ELR (cell line): ENCODE results near the gene KCNQ1OT1.

Experiments used
- DNase-seq: peaks from one replicate; pipeline ENCODE4 v3.0.0-alpha.2; 2015; ENCODE audit warnings: low read depth

The KCNQ1OT1 gene

DNA sequence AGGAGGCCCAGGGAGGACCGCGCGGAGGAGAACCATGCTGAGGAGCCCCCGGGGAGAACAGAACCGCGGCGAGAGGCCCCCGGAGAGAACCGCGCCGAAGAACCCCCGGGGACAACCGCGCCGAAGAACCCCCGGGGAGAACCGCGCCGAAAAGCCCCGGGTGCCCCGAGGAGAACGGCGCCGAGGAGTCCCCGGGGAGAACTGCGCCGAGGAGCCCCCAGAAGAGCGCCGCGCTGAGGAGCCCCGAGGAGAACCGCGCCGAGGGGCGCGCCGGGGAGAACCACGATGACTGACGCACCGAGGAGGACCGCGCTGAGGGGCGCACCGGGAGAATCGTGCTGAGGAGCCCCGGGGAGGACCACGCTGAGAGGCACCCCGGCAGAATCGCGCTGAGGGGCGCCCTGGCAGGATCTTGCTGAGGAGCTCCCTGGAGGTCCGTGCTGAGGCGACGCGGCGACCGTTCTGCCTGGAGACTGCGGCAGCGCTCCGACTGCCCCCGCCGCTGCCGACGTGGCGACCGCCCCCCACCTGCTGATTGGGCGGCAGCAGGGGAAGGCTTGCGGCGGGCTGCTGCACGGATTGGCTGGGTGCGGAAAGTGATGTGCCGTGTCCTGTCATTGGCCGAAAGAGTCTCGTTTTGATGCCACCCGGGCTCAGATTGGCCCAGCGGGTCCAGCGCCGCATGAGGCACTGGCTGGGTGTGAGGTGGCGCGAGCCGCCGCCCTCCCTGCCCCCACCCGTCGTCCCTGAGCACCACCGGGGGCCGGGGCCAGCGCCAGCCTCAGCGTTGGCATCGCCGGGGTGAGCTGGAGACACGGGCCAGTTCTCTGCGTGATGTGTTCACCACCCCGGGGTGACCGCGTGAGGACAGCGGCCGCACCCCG lies at the start of gene KCNQ1OT1:
Gene KCNQ1OT1, minus strand, starts transcription at position 464 of the 884 bp plus-strand sequence.
- DNase-seq, result peak; percentile 87

DNA sequence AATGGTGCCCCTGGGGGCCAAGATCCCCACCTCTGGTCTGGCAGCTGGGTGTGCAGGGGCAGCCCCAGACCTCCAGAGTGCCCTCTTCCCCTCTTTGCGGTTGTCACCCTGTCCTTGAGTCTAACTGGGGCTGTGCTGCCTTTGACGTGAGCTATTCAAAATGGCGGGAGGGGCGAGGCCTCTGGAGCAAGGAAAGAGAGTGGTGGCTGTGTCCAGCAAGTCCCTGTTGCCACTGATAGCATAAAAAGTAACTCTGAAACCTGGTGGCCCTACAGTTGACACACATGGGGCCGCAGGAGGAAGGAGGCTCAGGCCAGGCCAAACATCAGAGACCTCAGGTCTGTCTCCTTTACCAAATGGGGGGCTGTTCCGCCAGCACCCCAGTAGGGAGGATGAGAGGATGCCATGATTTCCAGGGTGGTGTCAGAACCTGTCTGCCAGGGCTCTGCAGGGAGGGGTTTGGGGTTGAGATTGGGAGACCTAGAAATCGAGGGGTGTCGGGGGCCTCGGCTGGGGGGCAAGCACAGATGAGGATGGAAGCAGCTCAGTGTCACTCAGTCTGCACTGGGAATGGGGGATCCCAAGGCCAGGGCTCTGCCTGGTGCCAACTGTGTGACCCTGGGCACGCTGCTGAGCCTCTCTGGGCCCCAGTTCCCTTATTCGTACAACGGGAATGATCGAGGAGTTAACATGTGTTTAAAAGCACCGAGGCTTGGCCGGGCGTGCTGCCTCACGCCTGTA lies 49.2 kb upstream of the KCNQ1OT1 start:
- no peak for DNase-seq

DNA sequence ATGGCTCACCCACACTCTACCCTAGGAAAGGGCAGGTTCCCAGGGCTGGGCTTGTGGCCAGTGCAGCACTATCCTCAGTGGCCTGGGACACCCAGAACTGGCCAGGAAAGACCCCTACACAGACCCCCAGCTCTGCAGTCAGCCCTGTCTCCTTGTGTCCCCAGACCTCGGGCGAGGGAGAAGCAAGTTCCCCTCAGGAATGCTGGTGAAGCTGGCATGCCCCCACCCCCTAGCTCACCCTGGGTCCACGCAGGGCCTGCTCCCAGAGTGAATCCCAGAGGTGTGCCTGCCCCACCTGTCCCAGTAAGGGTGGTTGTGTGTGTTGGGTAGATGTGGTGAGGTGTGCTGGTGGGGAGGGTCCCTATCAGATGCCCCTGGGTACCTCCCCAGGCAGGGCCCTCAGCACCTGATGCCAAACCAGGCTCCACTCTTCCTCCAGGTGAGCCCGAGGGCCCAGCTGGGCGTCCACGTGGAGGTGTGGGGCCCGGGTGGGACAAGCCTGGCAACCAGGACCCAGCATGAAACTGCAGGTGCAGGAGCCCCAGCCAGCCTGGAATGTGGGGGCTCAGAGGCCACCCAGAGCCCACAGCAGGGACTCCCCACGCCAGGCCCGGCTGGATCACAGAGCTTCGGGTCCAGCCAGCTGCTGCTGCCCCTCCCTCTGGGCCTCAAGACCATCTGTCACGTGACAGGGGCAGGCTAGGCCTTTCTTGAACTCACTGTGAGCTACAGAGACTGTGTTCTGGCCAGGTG lies 48.4 kb upstream of the KCNQ1OT1 start:
- no peak for DNase-seq

DNA sequence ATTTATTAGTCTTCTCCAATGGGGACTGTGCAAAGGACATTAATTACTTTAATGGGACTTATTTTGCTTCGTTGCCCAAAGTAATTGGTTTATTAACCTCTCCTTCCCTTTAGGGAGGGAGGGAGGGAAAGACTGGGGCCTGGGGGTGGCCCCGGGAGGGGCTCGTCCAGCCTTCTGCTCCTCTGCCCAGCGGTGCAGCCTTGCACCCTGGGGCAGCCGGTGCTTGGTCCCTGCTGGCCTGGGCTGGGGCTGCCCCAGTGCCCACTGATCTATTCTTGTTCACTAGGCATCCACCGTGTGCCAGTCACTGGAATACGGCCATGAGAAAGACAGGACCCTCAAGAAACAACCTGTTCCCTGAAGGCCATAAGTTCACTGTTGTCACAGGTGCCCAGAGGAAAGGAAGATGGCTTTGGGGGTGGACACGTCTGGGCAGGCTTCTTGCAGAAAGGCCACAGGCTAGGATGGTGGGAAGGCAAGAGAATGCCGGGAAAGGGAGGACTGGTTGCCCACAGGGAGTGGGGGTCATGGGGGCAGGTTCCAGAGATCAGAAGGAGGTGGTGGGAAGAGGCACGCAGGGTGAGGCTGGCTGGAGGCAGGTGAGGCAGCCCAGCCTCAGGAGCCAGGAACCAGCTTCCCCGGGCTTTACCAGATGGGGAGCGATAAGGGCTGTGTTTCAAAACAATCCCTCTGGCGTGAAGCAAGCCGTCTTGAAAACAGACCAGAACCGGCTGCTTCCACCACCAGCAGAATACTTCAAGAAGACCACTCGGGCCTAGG lies 47.6 kb upstream of the KCNQ1OT1 start:
- DNase-seq, result no peak

DNA sequence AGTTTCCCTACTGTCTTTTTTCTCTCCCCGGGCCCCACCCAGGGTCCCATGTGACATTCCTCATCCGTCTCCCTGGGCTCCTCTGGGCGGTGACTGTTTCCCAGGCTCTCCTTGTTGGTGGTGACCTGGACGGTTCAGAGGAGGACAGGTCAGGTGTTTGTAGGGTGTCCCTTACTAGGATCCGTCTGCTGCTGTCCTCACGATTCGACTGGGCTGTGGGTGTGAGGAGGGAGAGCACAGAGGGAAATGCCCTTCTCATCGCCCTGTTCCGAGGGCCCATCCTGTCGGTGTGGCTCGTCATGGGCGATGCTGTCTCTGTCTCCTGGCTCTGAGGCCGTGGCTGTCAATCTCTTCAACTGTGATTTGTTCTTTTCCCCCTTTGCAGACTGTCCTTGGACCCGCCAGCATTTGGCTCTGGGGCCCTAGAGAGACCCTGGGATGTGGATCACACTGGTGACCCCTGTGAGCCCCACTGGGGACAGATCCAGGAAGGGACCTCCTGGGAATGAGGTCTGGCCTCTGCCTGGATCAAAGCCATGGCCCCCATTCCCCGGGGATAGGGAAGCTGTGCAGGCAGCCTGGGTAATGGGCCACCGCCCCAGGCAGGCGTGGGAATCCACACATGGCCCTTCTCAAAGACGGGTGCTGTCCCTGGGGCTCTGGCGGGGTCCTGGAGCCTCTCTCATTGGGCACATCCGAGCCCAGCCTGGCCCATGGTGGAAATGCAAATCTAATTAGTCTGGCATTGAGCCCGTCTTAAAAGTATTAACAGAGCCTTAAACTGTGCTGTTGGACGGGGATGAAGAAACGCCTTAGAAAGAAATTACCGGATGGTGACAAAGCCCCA lies 46.8 kb upstream of the KCNQ1OT1 start:
- no peak for DNase-seq

DNA sequence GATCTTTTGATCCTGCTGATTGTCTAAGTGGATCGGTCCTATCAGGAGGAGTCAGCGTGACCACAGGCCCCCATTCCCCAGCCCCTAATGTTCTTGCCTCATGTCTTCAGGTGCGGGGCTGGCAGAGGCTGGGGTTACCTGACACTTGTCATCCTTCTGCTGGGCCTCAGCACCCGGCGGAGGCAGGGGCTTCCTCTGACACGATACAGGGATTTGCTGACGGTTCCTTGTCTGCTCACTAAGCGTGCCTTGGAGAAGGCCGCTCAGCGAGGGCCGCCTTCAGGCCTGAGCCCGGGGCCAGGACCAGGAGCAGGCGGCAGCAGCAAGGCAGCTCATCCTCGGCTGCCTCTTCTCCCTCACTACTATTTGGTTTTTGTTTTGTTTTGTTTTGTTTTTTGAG lies 45.7 kb upstream of the KCNQ1OT1 start:
- DNase-seq, result no peak

DNA sequence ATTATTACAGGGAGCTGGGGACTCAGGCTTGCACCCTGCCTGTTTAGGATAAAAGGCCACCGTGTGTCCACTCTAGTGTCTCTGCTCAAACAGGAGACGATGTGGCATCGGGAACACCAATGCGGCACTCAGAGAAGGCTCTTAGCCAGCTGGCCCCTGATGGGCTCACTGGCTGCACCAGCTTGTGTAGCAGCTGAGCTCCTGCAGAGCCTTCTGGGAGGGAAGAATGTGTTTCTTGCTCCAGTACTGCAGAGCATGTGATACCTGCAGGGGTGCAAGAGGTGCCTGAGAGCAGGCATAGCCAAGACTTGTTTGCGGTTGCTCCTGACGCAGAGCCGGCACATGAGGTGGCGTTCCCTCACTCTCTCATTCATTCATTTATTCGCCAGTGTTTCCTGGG lies 44.4 kb upstream of the KCNQ1OT1 start:
- no peak for DNase-seq

DNA sequence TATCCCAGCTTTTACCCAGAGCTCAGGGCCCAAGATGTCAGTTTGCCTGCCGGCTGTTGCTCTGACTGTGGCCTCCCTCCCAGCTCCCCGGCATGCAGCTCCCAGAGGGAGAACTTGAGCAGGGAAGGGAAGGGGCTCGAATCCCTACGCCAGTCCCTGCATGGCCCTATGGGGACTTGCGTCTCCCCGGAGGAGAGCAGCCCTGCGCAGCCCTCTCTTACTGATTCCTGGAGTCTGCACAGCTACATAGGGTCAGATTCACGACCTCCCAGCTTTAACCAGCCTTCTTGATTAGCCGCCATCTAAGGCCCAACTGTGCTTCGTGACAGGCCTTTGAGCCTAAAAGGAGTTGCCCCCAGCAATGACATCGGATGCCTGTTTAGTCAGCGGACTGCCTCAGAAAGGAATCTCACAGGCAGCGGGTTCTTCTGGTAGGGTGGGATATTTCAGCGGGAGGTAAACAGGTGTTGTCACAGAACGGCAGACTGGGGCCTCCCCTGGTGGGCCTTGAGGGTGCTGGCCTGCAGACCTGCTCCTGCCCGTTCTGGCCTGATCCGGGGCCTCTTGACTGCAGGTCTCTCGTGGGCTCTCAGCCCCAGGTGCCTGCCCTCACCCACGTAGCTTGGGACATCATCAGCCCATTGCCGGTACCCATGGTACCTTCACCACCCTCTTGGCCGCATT lies 43.8 kb upstream of the KCNQ1OT1 start:
- no peak for DNase-seq

DNA sequence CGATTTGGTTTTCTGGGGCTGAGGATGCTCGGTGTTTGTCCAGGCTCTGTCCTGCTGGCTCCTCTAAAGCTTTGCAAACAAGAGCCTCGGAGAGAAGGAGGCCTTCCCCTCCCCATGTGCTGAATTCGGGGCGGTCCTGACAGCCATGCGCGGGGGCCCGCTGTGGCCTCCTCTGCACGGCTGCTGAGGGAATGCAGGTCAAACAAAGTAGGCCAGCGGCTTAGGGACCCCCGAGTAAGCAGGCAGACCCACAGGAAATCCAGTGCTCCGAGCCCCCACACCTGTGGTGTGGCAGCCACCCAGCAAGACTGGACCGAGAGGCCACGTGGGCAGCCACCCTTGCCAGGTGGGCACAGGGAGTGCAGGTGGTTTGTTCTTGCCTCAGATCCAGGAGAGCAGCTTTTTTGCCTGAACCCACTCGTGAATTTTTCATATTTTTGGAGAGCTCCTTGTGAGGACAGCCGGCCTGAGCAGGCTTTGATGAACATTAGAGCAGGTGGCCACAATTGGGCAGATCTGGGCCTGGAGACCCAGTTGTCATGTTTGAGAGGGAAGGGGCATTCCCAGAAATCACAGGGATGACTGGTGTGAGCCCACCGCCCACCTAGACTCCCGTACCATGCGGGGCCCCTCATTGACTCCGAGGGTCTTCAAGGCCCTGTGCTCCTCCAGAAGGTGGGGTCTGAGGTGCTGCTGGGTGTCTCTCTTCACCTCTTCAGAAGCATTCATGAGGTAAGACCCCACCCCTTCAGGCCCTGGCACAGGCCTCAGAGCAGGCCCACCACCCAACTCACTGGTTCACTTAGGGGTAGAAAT lies 43.0 kb upstream of the KCNQ1OT1 start:
- no peak for DNase-seq

DNA sequence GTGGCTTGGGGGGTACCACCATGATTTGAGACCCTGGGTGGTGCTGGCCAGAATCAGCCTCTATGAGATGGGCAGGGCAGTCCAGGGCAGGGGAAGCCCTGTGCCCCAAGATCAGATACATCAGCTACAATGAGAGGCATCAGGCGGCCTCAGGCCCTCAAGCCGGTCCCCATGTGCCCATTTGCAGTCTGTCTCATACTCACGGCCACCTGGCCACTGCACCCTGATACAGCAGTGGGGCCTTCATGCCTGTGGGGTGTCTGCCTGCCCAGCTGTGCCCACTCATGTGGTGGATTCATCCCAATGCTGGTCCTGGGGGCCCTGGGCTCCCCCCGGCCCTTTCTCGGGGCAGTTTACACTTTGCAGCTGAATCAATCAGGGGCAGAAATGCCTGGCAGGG lies 42.4 kb upstream of the KCNQ1OT1 start:
- DNase-seq, result no peak

DNA sequence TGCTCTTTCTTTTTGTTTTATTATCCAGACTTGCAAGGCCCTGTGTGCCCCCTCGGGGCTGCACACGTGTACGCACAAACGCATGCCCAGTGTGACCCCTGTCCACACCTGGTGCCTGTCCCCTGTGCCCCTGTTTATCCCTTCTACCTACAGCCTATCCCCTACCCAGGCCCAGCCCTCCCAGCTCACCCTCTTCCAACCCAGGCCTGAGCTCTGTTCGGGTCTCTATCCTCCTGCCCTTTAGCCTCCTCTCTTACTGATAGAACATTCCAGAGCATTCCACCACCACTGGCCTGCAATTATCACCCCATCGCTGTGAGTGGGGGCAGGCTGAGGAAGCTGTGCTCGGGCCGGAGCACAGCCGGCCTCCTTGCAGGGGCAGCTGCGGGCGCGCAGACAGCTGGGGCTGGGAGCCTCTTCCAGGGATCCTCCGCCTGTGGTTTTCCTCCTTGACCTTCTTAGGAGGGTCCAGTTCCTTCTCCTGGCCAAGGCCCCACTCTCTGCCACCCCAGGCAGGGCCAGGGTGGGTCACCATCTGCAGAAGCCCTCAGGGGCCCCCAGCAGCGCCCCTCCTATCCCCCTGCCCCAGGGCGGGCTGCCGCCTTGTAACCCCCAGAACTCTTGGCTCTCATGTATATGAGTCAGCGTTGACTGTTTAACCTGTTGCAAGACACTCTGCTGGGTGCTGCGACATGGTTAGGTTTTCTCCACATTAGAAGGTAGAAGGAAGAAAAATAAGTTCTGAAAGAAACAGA lies 41.8 kb upstream of the KCNQ1OT1 start:
- DNase-seq, result peak; percentile 71

DNA sequence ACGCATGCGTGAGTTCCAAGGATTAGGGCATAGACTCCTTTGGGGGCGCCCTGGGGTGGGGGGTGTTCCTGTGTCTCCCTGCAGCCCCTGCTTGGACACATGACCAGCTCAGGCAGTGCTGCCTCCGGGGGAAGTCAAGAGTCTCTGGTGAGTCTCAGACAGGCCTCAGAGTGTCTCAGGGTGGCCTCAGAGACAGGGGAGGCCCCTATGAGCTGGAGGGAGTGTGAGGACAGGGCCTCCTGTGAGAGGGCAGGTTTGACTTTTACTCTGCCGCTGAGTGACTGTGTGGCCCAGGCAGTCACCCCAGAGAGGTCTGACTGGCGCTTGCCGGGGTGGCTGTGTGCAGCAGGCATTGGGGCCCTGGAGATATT lies 41.2 kb upstream of the KCNQ1OT1 start:
- DNase-seq, result no peak

DNA sequence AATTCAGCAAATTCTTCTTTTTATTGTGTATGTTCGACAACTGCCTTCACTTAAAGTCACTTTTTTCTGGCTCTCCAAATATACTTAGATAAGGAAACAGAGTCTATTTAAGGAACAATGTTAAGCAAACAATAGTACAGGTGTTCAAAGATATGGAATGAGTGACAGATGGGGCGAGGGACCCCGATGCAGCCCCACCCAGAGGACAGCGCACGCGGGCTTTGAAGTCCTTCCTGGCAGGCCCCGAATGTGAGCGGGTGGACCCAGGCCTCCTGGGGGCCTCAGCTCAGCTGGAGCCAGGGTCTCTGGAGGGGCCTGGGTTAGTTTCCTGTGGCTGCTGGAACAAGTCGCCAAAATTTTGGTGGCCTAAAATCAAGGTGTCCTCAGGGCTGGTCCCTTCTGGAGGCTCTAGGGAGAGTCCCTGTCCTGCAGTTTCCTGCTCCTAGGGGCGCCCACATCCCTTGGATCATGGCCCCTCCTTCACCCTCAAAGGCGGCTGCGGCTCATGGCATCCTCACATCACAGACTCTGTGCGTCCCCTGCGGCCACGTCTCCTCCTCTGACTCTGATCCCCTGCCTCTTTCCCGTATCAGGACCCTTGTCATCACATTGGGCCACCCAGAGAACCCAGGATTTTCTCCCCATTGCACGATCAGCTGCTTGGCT lies 40.6 kb upstream of the KCNQ1OT1 start:
- no peak for DNase-seq

DNA sequence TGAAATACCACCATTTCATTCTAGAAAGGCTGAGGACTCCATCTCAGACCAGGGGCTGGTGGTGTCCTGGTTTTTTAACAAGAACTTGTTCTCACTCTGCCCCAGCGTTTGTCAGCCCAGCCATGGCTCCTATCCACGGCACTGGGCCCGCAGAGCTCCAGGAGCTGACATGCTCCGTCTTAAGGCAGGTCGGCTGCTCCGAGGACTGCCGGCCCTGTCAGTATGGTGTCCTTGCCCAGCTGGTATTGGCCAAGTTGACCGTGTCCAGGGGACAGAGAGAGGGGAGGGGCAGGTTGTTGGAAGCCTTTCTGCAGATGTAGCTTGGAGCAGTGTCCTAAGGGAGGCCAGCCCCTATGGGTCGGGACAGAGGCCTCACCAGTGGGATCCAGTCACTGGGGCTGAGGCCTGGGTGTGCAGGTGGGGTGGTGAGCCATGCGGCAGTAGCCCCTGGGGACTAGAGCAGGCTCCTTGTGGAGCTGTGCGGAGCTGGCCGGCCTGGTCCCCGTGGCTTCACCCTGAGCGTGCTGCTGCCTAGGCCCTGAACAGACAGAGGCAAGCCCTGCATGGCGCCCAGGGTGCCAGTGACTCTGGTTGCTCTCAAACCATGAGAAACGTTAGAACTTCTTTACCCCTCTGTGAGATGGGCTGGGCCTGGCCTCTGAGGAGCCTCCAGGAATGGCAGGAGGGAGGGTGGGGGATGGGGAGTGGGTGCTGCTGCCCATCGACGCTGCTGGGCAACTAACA lies 39.9 kb upstream of the KCNQ1OT1 start:
- DNase-seq, result no peak

DNA sequence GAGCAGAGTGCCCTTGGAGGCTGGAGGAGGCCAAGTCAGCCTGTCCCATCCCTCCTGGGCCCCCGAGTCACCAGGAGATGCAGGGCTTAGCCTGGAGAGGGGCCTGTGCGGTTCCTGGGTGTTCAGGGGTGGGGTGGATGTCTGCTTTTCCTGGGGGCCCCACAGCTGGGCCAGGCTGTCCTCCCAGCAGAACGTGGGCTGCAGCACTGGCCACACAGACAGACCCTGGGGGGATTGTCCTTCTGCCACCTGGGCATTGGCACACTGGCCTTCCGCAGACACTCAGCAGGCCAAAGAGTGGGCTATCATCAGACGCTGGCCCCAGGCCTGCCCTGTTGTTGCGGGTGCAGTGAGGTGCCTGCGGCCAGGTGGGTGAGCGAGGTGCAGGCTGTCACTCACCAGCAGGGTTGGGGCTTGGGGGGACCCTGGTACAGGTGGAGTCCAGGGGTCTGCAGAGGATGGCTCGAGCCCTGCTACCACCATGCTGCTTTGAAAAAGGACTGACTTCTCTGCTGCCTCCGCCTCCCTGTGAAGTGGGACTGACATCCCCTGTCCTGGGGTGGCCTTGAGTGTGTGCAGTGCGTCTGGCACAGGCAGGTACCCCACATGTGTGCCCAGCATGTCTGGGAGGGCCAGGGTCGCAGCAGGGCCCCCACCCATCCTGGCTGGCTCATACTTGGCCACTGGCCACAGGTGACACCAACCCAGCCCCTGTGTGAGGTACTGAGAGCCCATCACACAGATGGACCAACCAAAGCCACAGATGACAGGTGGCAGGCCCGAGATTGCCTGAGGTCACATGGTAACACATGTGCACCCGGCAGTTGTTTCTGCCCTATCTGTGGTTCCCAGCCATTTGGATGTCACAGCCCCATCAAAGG lies 39.0 kb upstream of the KCNQ1OT1 start:
- DNase-seq, result no peak

DNA sequence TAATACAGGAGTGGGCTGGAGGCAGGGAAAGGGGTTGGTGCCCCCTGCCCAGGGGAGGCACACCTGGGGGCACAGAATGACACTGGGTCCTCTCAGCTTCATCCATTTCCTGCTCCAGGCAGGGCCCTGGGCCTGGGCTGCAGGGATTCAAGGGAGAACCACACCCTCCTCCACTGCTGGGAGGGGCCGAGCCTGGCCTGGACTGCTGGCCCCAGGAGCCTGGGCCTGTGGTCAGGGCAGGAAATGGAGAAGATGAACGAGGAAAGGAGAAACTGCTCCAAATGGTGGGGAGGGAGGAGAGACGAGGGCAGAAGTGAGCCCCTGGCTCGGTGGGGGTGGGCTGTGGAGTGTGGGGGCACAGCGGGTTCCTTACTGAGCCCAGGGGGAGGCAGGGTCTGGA lies 38.1 kb upstream of the KCNQ1OT1 start:
- peak; percentile 35 for DNase-seq

DNA sequence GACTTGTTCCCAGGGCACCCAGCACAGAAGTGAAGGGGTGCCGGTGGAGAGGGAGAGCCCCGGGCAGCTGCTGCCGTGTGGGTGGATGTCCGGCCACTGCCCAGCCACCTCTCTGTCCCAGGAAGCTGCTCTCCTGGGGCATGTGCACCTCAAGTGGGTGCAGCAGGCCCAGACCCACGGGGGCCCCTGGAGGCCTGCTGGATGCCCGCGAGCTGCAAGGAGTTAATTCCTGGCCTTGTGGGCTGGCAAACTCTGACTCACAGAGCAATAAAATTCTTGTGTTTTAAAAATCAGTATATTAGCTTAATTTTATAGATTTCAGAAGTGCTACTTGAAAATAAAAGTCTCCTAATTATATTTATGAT lies 37.4 kb upstream of the KCNQ1OT1 start:
- peak; percentile 22 for DNase-seq
